GM18870 (cell line): ENCODE data around the gene IPP.
"Not testable (repeated sequence)": the region's sequence is repeated elsewhere in the genome, so short reads cannot be mapped to it uniquely, and the experiment has no call there.

Experiments
- ATAC-seq: cut with Tn5 transposase; IDR thresholded peaks from one replicate; pipeline ENCODE4 v1.9.1; 2021; ENCODE audit warnings: moderate library complexity; ENCODE audit not compliant: unreplicated experiment

Gene IPP

DNA sequence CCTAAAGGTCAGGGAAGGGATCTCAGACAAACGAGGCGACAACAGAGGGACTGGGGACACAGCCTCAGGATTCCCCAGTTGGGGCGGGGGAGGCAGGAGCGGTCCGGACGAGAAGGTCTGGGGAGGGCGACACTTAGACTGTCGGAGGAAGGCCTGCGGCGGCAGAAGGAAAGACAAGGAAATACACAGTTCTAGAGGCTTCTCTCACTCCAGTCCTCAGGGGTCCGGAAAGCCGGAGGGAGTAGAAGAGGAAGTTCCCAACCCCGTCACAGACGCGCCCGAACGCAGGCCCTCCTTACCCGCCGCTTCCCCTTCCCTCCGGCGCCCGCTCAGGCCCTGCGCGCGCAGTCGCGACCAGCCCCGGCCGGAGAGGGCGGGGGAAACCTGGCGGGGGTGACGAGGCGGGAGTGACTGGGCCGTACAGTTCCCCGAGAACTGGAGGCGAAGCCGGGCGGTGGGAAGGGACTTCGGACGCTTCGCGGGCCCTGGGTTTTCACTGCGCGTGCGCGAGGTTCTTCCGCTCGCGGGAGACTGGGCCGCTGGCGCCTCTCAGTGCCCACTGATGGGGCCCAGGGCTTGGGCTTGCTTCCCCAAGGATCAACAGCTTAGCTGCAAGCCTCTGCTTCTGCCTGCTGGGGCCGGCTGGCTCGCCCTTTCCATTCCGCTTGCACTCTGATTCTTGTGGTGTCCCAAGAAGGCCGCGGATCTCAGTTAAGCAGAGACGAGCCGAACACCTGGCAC is at the start of gene IPP:
Gene IPP, minus strand, starts transcription at position 356 of the 741 bp plus-strand sequence. CDS start 4,242 bp downstream, outside the sequence.
- peak; percentile 71 for ATAC-seq

- no peak for ATAC-seq
These were observed 46.5 kb upstream of the IPP start for GRCh38 chr1:45796946-45797345.

GRCh38 chr1:45796381-45796780 is 45.9 kb upstream of the IPP start:
- no peak for ATAC-seq

DNA sequence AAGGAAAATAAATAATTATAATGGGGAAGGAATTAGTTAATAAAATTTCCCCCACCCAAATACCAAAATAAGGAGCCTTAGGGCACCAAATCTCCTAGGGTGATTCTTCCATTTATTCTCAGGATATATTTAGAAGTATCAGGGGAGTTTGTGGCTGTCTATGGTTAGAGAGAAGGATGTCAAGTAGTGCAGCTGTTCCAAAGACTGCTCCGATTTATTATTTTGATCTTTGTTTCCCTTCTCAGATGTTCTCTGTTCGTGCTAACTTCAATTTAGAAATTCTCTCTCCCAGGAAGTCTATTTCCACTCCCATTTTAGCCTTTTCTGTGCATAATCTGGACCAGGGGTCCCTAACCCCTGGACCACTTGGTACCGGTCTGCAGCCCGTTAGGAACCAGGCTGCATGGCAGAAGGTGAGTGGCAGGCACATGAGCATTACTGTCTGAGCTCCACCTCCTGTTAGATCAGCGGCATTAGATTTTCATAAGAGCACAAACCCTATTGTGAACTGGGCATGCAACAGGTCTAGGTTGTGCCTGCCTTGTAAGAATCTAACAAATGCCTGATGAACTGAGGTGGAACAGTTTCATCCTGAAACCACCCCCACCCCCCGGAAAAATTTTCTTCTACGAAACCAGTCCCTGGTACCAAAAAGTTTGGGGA is 43.6 kb upstream of the IPP start:
- ATAC-seq = no peak

- no peak for ATAC-seq
These were observed 42.3 kb upstream of the IPP start for GRCh38 chr1:45792744-45793143.

DNA sequence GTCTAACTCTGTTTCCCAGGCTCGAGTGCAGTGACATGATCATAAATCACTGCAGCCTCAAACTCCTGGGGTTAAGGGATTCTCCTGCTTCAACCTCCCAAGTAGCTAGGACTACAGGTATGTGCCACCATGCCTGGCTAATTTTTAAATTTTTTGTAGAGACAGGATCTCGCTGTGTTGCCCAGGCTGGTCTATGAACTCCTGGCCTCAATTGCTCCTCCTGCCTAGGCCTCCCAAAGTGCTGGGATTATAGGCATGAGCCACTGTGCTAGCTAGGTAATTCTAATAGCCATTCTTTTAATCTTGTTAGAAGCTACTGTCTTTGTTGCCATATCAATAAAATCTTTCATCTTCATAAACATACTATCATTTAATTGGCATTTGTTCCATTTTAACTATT is 39.1 kb upstream of the IPP start:
- no peak for ATAC-seq

GRCh38 chr1:45787905-45788304 is 37.5 kb upstream of the IPP start:
- ATAC-seq = no peak

GRCh38 chr1:45785583-45785982 is 35.1 kb upstream of the IPP start:
- ATAC-seq = no peak

GRCh38 chr1:45775794-45776193 is 25.3 kb upstream of the IPP start:
- ATAC-seq = no peak

GRCh38 chr1:45772971-45773370 is 22.5 kb upstream of the IPP start:
- no peak for ATAC-seq

DNA sequence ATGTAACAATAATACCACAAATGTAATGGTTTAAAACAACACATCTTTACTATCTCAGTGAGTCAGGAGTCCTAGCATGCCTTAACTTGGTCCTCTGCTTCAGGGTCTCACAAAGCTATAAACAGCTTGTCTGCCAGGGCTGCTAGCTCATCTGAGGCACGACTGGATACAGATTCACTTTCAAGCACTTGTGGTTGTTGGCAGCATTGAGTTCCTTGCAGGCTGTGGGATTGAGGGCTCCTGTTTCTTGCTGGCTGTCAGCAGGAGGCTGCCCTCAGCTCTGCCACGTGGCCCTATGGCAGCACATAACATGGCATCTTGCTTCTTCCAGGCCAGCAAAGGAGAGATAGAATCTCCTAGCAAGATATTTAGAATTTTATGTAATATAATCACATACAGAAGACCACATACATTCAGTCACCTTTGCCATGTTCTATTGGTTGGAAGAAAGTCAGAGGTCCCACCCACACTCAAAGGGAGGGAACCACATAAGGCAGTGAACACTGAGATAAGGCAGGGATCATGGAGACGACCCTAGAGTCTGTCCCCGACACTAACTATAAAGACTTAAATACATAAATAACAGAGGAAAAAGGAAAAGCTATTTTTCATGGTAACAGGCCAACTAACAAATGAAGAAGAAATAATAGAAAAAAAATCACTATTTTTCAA is 18.9 kb upstream of the IPP start:
- ATAC-seq = no peak

DNA sequence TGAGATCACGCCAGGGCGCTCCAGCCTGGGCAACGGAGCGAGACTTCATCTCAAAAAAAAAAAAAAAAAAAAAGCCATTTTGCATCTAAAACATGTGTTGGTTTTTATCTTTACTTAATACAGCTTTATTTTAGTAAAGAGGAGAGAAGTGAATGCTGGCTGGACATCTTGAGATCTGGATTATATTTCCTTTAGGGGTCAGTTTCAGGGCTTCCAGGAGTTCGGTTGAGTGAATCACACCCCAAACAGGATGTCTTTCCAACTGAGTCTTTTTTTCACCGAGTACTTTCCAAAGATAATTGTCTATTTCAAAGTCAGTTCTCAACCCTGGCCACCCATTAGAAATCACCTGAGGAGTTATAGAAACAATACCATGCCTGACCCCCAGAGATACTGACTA is 16.6 kb upstream of the IPP start:
- no peak for ATAC-seq

DNA sequence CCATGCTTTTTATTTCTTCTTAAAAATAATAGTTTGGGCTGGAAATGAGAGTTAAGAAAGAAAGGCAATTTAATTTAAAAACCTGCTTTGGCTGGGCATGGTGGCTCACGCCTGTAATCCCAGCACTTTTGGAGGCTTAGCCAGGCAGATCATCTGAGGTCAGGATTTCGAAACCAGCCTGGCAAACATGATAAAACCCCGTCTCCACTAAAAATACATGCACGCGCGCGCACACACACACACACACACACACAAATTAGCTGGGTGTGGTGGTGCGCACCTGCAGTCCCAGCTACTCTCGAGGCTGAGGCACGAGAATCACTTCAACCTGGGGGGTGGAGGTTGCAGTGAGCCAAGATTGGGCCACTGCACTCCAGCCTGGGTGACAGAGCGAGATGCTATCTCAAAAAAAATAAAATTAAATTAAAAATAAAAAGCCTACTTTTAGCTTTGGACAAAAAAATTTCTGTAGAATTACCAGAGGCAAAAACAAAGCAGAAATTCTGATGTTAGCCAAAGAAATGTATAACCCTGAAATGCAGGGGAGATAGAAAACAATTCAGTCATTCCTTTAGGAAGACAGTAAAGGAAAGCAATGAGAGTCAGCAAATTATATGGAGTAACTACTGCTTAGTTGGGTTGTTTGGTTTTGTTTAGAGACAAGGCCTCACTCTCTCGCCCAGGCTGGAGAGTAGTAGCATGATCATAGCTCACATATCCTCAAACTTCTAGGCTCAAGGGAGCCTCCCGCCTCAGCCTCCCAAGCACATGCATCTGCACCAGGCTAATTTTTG is 15.7 kb upstream of the IPP start:
- no peak for ATAC-seq

- ATAC-seq = no peak
These were observed 11.8 kb upstream of the IPP start for GRCh38 chr1:45762291-45762690.

DNA sequence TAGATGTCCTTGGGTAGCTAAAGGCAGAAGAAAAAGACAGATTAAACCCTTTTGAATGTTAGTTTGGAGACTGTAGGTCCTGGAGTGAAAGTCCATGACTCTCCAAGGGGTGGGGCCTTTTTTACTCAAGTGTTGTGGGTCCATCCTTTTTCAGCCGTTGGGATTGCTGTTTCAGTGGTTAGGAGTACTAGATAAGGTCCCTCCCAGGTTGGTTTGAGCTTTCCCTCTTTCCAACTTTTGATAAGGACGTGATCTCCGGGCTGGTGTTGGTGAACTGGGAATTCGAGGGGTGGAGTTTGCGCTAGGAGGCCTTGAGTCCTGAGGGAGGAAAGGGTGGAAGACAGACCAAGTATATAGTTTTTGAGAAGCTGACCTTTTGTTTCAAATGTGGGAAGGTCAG is 5.2 kb upstream of the IPP start:
- no peak for ATAC-seq

GRCh38 chr1:45753248-45754037 is 3.0 kb upstream of the IPP start:
- ATAC-seq = no peak

DNA sequence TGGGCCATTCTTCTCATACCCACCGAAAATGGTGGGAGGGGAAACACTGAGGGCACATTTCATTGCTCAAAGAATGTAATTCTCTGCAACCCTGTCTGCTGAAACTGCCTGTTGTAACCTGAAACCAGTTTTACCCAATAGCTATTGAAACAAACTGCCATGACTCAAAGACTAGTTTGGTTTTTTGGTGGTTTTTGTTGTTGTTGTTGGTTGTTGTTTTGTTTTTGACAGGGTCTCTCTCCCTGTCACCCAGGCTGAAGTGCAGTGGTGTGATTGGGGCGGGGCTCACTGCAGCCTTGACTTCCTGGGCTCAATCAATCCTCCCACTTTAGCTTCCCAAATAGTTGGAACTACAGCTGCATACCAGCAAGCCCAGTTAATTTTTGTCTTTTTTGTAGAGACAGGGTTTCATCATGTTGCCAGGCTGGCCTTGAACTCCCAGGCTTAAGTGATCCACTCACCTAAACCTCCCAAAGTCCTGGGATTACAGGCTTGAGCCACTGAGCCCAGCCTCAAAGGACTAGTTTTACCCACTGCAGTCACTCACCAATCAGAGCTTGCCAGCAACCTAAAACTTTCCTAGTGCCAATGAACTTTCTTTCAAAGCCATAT is 2.1 kb upstream of the IPP start:
- no peak for ATAC-seq

DNA sequence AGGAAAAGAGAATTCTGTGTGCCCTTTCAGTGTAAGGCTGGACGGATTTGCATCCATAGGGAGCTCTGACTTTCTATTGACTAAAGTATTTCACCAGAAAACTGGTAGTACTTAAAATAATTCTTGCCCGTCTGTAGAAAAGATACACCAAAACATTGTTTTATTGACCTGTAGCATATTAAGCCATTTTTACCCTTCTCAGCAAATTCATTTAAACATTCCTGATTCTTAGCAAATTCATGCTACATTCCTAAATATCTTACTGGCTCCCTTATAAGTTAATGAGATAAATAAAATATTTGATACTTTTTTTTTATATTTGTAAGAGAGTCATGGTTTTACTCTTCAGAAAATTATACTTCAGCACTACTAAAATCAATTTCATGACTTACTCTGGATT is 1.6 kb upstream of the IPP start:
- ATAC-seq = no peak

DNA sequence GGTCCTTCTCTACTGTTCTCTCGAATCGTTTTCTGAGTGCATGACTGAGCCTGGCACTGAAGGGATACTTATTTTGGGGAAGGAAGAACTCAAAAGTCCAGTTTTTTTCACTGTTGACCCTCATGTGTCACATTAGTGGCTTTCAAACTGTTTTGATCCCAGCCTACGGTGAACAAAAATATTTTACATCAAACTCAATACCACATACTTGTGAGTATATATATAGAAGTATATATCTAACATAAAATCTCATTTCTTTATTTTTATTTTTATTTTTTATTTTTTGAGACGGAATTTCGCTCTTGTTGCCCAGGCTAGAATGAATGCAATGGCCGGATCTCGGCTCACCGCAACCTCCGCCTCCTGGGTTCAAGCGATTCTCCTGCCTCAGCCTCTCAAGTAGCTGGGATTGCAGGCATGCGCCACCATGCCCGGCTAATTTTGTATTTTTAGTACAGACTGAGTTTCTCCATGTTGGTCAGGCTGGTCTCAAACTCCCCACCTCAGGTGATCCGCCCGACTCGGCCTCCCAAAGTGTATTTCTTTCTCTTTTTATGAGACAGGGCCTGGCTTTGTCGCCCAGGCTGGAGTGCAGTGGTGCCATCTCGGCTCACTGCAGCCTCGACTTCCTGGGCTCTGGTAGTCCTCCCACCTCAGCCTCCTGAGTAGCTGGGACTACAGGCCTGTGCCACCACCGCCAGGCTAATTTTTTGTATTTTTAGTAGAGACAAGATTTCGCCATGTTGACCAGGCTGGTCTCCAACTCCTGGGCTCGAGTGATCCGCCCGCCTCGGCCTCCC is 786 bp upstream of the IPP start:
- not testable (repeated sequence) for ATAC-seq
